SK-N-SH (cell line): ENCODE measurements around the gene SMIM29. TPM values are rescaled to one million over a fixed set of nuclear protein-coding genes. Genes with fewer than 3 reads are reported as not detected.

ENCODE experiments used
- CTCF ChIA-PET: fragments of 300-600, 350-600 bp; formaldehyde crosslinking; extraction: SDS; loops from one replicate; lab custom pipeline; 2021; lab: Yijun Ruan, JAX
- POLR2A ChIA-PET: fragments of 350-600 bp; sonication (Branson Sonifier 250); formaldehyde crosslinking; extraction: SDS; loops from one replicate; lab custom pipeline; 2020; ENCODE audit warnings: antibody characterized with exemption, inconsistent platforms; lab: Yijun Ruan, JAX
- DNase-seq: peaks from one replicate; pipeline ENCODE4 v3.0.0; 2012
- H2AFZ ChIP-seq: fragments of 200-600 bp; sonication (generic); 2 replicates; pipeline ENCODE4 v1.8.1; 2016; ENCODE audit warnings: antibody characterized with exemption, mild to moderate bottlenecking, low read depth
- H3F3A ChIP-seq: fragments of 200-600 bp; sonication (generic); replicated peaks from 2 replicates; pipeline ENCODE3; 2016; ENCODE audit warnings: antibody characterized with exemption, mild to moderate bottlenecking; ENCODE audit not compliant: insufficient read depth
- H3K27ac ChIP-seq, 2 experiments: fragments of 200-500 bp in 1 of 2; fragments of 200-600 bp in 1 of 2; sonication (Bioruptor generic) in 1 of 2; sonication (generic), shearing (Covaris generic) in 1 of 2; 2 replicates each; pipeline versions ENCODE4 v1.5.1 to v1.6.1; 2014 to 2016; ENCODE audit warnings: low read depth in 2 of 2, inconsistent platforms in 1 of 2, low read length in 1 of 2, mild to moderate bottlenecking in 1 of 2, mixed read lengths in 1 of 2
- H3K27me3 ChIP-seq: fragments of 200-600 bp; sonication (generic), shearing (Covaris generic); 2 replicates; pipeline ENCODE4 v1.6.1; 2016; ENCODE audit warnings: mixed run types; ENCODE audit not compliant: insufficient read depth
- H3K36me3 ChIP-seq, 2 experiments: fragments of 200-500 bp in 1 of 2; fragments of 200-600 bp in 1 of 2; sonication (Bioruptor generic) in 1 of 2; sonication (generic) in 1 of 2; replicated peaks in 1 of 2; 2 replicates each; pipeline versions ENCODE3 to v1.5.1; 2014 to 2016; ENCODE audit warnings: low read length in 1 of 2, mild to moderate bottlenecking in 1 of 2; ENCODE audit not compliant: insufficient read depth in 2 of 2, control insufficient read depth in 1 of 2
- H3K4me1 ChIP-seq, 2 experiments: fragments of 200-500 bp in 1 of 2; fragments of 200-600 bp in 1 of 2; sonication (Bioruptor generic) in 1 of 2; sonication (generic), shearing (Covaris generic) in 1 of 2; 2 replicates each; pipeline versions ENCODE4 v1.5.1 to v1.6.1; 2014 to 2016; ENCODE audit warnings: low read depth in 1 of 2, low read length in 1 of 2, mixed run types in 1 of 2; ENCODE audit not compliant: insufficient read depth in 2 of 2, control insufficient read depth in 1 of 2
- H3K4me2 ChIP-seq: fragments of 200-600 bp; sonication (generic), shearing (Covaris generic); 2 replicates; pipeline ENCODE4 v1.6.1; 2017; ENCODE audit warnings: mixed run types
- H3K4me3 ChIP-seq, 2 experiments: fragments of 200-500 bp in 1 of 2; fragments of 200-600 bp in 1 of 2; sonication (Bioruptor generic) in 1 of 2; sonication (generic), shearing (Covaris generic) in 1 of 2; 2 replicates each; pipeline versions ENCODE4 v1.5.1 to v1.8.1; 2014 to 2016; ENCODE audit warnings: low read depth in 2 of 2, inconsistent platforms in 1 of 2, low read length in 1 of 2, mild to moderate bottlenecking in 1 of 2, mixed read lengths in 1 of 2, moderate library complexity in 1 of 2
- H3K79me2 ChIP-seq: fragments of 200-600 bp; sonication (generic); 2 replicates; pipeline ENCODE4 v1.8.1; 2017; ENCODE audit warnings: mild to moderate bottlenecking; ENCODE audit not compliant: insufficient read depth
- H3K9ac ChIP-seq: fragments of 200-600 bp; sonication (generic); 2 replicates; pipeline ENCODE4 v1.6.1; 2017; ENCODE audit warnings: mixed run types
- H3K9me2 ChIP-seq: fragments of 200-600 bp; sonication (generic); 2 replicates; pipeline ENCODE4 v1.6.1; 2017; ENCODE audit warnings: mixed run types
- H3K9me3 ChIP-seq: fragments of 200-600 bp; sonication (generic); 2 replicates; pipeline ENCODE4 v1.6.1; 2017; ENCODE audit warnings: mixed run types, mild to moderate bottlenecking, moderate library complexity
- H4K20me1 ChIP-seq: fragments of 200-600 bp; sonication (generic); 2 replicates; pipeline ENCODE4 v1.6.1; 2017; ENCODE audit warnings: mild to moderate bottlenecking, mixed run types; ENCODE audit not compliant: insufficient read depth
- ELF1 ChIP-seq: IDR thresholded peaks from 2 replicates; pipeline ENCODE4 v1.4.0; 2012
- FOXM1 ChIP-seq: IDR thresholded peaks from 2 replicates; pipeline ENCODE4 v1.4.0; 2012; ENCODE audit warnings: low read depth, mild to moderate bottlenecking
- GABPA ChIP-seq: IDR thresholded peaks from 2 replicates; pipeline ENCODE4 v1.4.0; 2012; ENCODE audit warnings: low read depth, mild to moderate bottlenecking
- MXI1 ChIP-seq: IDR thresholded peaks from 2 replicates; pipeline ENCODE4 v1.6.1; 2012; ENCODE audit warnings: mild to moderate bottlenecking, low read depth, low read length, improper control_type of control experiment
- NRF1 ChIP-seq: IDR thresholded peaks from 2 replicates; pipeline ENCODE4 v1.6.1; 2012; ENCODE audit warnings: low read depth, mild to moderate bottlenecking, low read length
- POLR2AphosphoS5 ChIP-seq: IDR thresholded peaks from 2 replicates; pipeline ENCODE4 v1.6.1; 2012; ENCODE audit warnings: low read depth, low read length
- RAD21 ChIP-seq: IDR thresholded peaks from 2 replicates; pipeline ENCODE4 v1.6.1; 2012; ENCODE audit warnings: mild to moderate bottlenecking, low read length
- RFX5 ChIP-seq: IDR thresholded peaks from 2 replicates; pipeline ENCODE4 v1.6.1; 2012; ENCODE audit warnings: mild to moderate bottlenecking, improper control_type of control experiment, low read length
- RXRA ChIP-seq: IDR thresholded peaks from 2 replicates; pipeline ENCODE4 v1.4.0; 2012; ENCODE audit warnings: low read depth, mild to moderate bottlenecking, borderline replicate concordance
- SIN3A ChIP-seq: IDR thresholded peaks from 2 replicates; pipeline ENCODE4 v1.6.1; 2012; ENCODE audit warnings: low read depth, mild to moderate bottlenecking, low read length, moderate library complexity, borderline replicate concordance
- SMC3 ChIP-seq: IDR thresholded peaks from 2 replicates; pipeline ENCODE4 v1.6.1; 2012; ENCODE audit warnings: low read depth, low read length, improper control_type of control experiment
- WGBS: methylation state at CpG from one replicate; pipeline ENCODE4 v1.1.6; 2017; ENCODE audit warnings: low lambda C conversion rate; 5-methylcytosine and 5-hydroxymethylcytosine counted together
- polyA plus RNA-seq, 3 experiments: library from polyadenylated mRNA; depleted of rRNA; stranded (reverse); fragments of >200 nt; gene quantifications; 2 replicates each; pipeline ENCODE4 v1.2.3, GENCODE V29; 2012
- TF ChIP-seq, protein P1 (sequence below): IDR thresholded peaks from 2 replicates; pipeline ENCODE4 v1.4.0; 2012; ENCODE audit warnings: low read depth, borderline replicate concordance
- TF ChIP-seq, protein P2 (sequence below): fragments of 200-600 bp; sonication (generic); IDR thresholded peaks from 2 replicates; pipeline ENCODE4 v1.6.1; 2017; ENCODE audit warnings: antibody characterized with exemption, mild to moderate bottlenecking, moderate library complexity
- TF ChIP-seq, protein P3 (sequence below): IDR thresholded peaks from 2 replicates; pipeline ENCODE4; 2012
- TF ChIP-seq, protein P4 (sequence below): fragments of 150-350 bp; IDR thresholded peaks from 2 replicates; pipeline ENCODE4 v1.6.1; 2016; ENCODE audit warnings: mild to moderate bottlenecking, low read depth, low read length
- TF ChIP-seq, protein P5 (sequence below): IDR thresholded peaks from 2 replicates; pipeline ENCODE4 v1.6.1; 2012; ENCODE audit warnings: mild to moderate bottlenecking, low read depth, low read length, moderate library complexity

SMIM29 gene
- 50.2 and 52.2 TPM in 2 replicates for polyA plus RNA-seq (2012; rRNA removed)
- 20.6 and 31.3 TPM in 2 replicates for polyA plus RNA-seq (2012; cell fraction: cytosol; rRNA removed)
- polyA plus RNA-seq (2012; cell fraction: nucleus; rRNA removed), result 41.8 and 68.7 TPM in 2 replicates

DNA sequence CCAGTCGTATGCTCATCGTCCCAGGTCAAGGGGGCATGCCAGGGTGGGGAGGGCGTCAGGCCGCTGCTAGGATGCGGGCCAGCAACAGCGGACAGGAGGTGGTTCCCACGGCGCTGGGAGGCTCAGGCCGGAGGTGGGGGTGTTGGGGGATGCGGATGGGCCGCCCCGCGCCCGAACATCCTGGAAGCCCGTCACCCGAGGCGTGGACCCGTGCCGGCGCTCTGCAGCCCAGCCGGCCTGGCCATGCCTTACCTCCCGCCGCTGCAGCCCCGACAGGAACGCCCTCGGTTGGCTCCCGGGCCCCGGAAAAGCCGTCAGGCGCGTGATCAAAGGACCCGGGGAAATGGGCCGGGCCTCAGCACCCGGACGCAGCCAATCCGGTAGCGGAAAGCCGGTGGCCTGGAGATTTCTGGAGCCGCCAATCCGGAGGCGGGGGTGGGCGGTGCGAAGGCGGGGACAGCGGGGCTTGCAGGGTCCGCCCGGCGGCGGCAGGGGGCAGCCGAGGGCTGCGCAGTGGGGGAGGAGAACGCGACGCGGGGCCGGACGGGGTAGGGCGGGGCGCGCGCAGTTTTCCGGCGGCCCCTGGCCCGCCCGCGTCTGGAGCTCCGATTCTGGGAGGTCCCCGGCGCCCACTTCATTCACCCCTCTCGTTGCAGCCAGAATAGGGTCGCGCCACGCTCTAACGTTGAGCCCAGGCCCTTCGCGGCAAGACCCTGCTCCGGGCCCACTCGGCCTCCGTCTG lies at the start of gene SMIM29:
TSS of gene SMIM29 (minus strand) at position 280 of the 742 bp plus-strand sequence. CDS start 1,215 bp downstream, outside the sequence.
- Histone ChIP-seq H4K20me1 (no peaks in the 10 kb centered on the region), H3K4me3 (peak within 1 kb of the TSS; percentile 72 to 89), H3K36me3 (no peaks in the 10 kb centered on the region), H3K4me1 (peaks cover 22% of the 10 kb centered on the region in 2 experiments; a peak in 3 of 4 replicates), H3F3A (peaks cover 16% of the 10 kb centered on the region), H3K27ac (peak within 1 kb of the TSS; percentile 78 to 97), H3K79me2 (peaks cover 28% of the 10 kb centered on the region), H3K9me3 (no peaks in the 10 kb centered on the region), H3K9me2 (no peaks in the 10 kb centered on the region), H2AFZ (peak within 1 kb of the TSS; percentile 80), H3K27me3 (no peaks in the 10 kb centered on the region), H3K4me2 (peak within 1 kb of the TSS; percentile 92), H3K9ac (peak within 1 kb of the TSS; percentile 80)
- peak; percentile 98 for DNase-seq
- ChIA-PET POLR2A (interaction anchor here (0.6 to 2.3 kb wide), 7 partner anchors 8 to 168 kb away, joined by 3 to 9 read pairs (median 4); partner anchors contain the start of gene HMGA1), CTCF (interaction anchor here (0.6 to 5.6 kb wide), 44 partner anchors 8 to 452 kb away, joined by 3 to 56 read pairs (median 4); partner anchors contain the start of genes HMGA1, NUDT3 and RPS10)
- TF ChIP-seq, protein P1, sequence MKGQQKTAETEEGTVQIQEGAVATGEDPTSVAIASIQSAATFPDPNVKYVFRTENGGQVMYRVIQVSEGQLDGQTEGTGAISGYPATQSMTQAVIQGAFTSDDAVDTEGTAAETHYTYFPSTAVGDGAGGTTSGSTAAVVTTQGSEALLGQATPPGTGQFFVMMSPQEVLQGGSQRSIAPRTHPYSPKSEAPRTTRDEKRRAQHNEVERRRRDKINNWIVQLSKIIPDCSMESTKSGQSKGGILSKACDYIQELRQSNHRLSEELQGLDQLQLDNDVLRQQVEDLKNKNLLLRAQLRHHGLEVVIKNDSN, result peak; percentile 76
- peak; percentile 83; the same call in 1 of the 2 replicates for TF ChIP-seq SIN3A
- TF ChIP-seq, protein P2, sequence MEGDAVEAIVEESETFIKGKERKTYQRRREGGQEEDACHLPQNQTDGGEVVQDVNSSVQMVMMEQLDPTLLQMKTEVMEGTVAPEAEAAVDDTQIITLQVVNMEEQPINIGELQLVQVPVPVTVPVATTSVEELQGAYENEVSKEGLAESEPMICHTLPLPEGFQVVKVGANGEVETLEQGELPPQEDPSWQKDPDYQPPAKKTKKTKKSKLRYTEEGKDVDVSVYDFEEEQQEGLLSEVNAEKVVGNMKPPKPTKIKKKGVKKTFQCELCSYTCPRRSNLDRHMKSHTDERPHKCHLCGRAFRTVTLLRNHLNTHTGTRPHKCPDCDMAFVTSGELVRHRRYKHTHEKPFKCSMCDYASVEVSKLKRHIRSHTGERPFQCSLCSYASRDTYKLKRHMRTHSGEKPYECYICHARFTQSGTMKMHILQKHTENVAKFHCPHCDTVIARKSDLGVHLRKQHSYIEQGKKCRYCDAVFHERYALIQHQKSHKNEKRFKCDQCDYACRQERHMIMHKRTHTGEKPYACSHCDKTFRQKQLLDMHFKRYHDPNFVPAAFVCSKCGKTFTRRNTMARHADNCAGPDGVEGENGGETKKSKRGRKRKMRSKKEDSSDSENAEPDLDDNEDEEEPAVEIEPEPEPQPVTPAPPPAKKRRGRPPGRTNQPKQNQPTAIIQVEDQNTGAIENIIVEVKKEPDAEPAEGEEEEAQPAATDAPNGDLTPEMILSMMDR, result peak; percentile 77
- TF ChIP-seq RAD21, result peak; percentile 79
- peak; percentile 32 for TF ChIP-seq NRF1
- peak; percentile 96 for TF ChIP-seq MXI1
- peak; percentile 70 for TF ChIP-seq SMC3
- peak; percentile 59 for TF ChIP-seq GABPA
- TF ChIP-seq, protein P3, sequence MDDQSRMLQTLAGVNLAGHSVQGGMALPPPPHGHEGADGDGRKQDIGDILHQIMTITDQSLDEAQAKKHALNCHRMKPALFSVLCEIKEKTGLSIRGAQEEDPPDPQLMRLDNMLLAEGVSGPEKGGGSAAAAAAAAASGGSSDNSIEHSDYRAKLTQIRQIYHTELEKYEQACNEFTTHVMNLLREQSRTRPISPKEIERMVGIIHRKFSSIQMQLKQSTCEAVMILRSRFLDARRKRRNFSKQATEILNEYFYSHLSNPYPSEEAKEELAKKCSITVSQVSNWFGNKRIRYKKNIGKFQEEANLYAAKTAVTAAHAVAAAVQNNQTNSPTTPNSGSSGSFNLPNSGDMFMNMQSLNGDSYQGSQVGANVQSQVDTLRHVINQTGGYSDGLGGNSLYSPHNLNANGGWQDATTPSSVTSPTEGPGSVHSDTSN, result peak; percentile 46; the same call in 1 of the 2 replicates
- TF ChIP-seq FOXM1, result no peak
- TF ChIP-seq RFX5, result peak; percentile 54; the same call in 1 of the 2 replicates
- TF ChIP-seq RXRA, result no peak
- TF ChIP-seq, protein P4, sequence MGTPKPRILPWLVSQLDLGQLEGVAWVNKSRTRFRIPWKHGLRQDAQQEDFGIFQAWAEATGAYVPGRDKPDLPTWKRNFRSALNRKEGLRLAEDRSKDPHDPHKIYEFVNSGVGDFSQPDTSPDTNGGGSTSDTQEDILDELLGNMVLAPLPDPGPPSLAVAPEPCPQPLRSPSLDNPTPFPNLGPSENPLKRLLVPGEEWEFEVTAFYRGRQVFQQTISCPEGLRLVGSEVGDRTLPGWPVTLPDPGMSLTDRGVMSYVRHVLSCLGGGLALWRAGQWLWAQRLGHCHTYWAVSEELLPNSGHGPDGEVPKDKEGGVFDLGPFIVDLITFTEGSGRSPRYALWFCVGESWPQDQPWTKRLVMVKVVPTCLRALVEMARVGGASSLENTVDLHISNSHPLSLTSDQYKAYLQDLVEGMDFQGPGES, result no peak
- TF ChIP-seq, protein P5, sequence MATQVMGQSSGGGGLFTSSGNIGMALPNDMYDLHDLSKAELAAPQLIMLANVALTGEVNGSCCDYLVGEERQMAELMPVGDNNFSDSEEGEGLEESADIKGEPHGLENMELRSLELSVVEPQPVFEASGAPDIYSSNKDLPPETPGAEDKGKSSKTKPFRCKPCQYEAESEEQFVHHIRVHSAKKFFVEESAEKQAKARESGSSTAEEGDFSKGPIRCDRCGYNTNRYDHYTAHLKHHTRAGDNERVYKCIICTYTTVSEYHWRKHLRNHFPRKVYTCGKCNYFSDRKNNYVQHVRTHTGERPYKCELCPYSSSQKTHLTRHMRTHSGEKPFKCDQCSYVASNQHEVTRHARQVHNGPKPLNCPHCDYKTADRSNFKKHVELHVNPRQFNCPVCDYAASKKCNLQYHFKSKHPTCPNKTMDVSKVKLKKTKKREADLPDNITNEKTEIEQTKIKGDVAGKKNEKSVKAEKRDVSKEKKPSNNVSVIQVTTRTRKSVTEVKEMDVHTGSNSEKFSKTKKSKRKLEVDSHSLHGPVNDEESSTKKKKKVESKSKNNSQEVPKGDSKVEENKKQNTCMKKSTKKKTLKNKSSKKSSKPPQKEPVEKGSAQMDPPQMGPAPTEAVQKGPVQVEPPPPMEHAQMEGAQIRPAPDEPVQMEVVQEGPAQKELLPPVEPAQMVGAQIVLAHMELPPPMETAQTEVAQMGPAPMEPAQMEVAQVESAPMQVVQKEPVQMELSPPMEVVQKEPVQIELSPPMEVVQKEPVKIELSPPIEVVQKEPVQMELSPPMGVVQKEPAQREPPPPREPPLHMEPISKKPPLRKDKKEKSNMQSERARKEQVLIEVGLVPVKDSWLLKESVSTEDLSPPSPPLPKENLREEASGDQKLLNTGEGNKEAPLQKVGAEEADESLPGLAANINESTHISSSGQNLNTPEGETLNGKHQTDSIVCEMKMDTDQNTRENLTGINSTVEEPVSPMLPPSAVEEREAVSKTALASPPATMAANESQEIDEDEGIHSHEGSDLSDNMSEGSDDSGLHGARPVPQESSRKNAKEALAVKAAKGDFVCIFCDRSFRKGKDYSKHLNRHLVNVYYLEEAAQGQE, result no peak
- TF ChIP-seq POLR2AphosphoS5, result peak; percentile 18; the same call in 1 of the 2 replicates
- TF ChIP-seq ELF1, result peak; percentile 34; the same call in 1 of the 2 replicates
- WGBS, result 2% methylated on average over 11 of the region's 79 CpGs
